HG03280 (cell line): Measurements from ENCODE around the gene RAP1A.
"Not testable (repeated sequence)": the region's sequence is repeated elsewhere in the genome, so short reads cannot be mapped to it uniquely, and the experiment has no call there.

Source experiments
- ATAC-seq: cut with Tn5 transposase; IDR thresholded peaks from one replicate; pipeline ENCODE4 v1.9.1; 2021; ENCODE audit warnings: mild to moderate bottlenecking, moderate library complexity; ENCODE audit not compliant: unreplicated experiment

RAP1A gene

DNA sequence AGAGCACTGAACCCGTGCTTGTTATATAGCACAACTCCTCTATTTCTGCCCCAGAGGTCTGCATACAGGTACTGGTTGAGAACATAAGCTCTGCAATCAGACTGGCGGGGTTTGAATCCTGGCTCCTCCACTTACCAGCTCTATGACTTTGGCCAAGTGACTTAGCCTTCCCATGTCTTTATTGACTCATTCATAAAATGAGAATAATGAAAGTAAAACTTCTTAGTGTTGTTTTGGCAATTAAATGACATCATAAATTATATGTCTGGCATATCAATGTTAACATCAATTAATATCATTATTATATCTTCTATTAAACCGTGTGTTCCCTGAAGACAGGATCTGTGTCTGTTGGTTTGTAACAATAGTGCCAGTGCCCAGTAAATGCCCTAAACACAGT, 115.3 kb downstream of the RAP1A start:
- no peak for ATAC-seq

DNA sequence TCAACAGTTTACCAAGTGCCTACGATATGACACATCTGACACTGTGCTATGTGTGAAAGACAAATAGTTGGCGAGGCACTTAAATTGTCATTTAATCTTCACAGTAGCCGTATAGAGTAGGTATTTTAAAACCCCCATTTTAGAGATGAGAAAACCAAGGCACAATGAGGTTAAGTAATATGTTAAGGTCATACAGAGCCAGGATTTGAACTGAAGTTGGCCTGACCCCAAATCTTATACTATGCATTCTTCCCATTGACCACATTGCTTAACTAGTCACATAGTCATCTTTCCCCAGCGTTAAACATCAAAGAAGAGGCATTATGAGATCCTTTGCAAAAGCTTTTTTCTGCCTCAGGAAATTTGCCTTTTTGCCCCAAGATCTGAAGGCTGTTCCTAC, 115.7 kb downstream of the RAP1A start:
- no peak for ATAC-seq

DNA sequence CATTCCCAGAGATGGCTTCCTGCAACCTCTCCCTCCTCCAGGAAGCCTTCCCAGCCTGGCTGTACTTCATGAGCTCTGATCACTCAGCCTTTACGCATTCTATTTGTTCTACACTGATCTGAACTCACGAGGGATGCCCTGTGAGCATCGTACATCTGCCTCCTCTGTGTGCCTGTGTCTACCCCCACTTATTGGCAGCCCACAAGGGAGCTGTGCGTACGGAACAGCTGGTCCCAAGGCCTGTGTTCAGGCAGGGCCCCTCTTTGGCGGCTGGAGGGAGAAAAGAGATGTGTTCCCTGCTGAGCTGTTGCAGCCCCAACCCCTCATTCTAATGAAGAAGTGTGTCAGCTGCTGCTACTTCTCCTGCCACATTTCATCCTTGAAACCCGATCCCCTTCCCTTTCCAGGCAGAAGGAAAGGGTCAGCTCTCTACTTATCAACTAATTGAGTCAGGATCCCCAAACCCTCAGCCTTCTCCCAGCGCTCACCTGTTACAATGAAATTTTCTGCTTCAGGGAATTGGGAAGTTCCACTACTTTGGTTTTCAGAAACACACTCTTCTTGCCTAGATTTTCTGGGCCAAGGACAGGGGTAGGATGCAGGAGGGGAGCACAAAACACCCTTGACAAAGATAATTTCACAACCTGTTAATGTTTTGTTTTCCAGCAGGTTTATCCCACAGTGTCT, 116.4 kb downstream of the RAP1A start:
- no peak for ATAC-seq

DNA sequence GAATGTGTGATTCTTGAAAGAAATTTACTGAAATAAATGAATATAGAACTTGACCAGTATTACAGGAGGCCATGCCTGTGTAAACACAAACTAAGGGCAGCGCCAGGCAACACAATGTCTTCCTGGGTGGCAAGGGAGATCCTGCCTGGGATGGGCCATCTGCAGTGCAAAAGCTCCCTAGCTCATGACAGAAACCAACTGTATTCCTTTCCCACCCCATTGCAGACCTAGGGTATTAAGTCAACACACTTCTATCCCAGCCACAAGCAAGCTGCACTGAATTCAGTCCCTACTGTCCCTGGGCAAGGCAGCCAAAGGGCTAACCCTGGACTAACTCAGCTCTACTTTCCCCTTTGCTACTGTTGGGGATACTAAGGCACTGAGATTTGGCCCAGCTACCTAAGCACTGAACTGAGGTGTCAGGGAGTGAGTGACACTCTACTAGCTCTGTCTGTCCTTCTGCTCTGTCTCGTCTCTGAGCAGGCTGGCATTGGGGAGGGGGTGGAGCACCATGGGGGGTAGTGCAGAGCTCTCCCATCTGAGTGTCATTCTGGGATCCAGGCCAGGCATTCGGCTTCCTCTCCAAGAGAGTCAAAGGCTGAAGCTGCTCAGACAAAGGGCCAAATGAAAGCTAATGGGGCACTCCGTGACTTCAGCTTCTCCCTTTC, 117.1 kb downstream of the RAP1A start:
- ATAC-seq = no peak

DNA sequence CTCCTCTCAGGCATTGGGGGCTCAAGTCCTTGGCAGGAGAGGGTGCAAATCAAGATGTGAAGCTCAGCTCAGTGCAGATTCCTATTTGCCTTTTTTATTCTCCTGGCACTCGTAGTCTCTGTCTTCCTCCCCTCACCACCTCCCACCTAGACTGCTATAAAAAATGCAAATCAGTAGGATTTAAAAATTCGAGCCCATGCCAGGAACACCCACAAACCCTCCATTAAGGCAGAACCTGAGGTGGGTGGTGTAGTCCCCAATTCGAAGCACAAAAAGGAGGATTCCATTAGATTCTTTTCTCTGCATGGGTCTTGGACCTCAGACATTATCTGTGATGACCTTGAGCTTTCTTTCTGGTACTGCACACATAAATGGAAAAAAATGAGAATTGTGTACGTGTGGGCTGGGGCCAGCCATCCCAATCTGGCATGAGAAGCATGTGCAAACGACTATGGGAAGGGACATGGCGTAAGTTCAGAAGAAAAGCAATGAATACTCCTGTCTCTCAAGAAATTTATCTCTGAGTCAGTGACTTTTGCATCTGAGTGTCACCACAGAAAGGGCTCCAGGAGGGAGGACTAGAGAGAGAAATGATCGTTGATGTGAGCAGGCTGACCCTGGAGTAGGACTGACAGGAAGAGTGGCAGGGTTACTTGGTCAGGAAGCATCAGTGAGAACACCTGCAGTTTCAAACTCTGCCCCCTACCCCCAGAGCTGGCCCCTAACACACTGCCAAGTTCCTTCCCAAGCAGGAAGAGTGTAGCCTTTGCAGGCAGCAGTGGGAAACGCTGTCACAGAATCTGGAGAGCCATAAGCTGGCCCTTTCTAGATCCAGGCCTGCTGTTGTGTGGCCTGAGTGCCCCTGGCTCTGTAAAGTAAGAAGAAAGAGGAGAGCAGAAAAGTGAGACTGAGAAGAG, 117.9 kb downstream of the RAP1A start:
- no peak for ATAC-seq

DNA sequence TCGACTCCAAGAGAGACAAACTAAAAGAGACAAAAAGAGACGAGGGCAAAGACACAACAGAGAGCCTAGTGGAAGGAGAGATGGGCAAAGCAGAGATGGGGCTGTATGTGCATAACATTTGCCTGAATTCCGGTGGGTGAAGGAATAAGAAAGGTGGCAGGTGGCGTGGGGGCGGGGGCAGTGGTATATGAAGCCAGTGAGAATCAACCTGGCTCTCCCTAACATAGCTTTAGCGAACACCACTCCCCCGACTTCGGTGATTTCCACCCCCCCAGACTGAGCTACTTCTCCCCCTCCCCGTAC, 118.5 kb downstream of the RAP1A start:
- ATAC-seq = no peak

DNA sequence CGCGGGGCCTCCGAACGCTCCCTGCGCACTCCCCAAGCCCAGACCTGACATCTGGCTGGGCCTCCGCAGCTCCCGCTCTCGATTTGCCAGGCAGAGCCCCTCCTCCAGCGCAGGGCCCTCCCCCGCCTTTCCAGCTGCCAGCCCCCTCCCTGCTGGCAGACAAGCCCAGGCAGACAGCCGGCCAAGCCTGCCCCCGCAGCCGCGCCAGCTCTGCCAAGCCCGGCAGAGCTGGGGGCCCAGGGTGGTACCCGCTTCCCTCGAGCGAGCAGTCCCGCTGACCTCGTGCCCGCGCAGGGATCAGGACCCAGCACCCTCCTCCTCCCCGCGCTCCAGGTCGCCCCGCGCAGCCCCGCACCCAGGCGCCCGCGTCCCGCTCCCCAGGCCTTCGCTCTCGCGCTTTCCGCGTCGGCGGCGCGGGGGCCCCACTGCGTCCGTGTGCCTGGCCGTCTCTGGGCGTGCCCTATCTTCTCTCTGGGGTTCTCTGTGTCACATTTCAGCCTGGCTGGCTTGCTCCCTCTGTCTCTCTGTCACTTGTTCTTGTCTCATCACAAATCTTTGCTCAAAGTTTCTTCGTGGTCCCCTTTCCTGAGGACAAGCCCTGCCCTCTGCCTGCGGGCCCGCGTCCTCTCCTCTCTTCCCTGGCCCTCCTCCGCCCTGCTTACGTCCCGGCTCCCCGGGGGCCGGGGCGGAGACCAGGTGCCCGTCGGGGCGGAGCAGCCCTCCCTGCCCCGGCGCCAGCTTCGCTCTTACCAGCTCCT, 119.0 kb downstream of the RAP1A start:
- ATAC-seq = peak; percentile 36

DNA sequence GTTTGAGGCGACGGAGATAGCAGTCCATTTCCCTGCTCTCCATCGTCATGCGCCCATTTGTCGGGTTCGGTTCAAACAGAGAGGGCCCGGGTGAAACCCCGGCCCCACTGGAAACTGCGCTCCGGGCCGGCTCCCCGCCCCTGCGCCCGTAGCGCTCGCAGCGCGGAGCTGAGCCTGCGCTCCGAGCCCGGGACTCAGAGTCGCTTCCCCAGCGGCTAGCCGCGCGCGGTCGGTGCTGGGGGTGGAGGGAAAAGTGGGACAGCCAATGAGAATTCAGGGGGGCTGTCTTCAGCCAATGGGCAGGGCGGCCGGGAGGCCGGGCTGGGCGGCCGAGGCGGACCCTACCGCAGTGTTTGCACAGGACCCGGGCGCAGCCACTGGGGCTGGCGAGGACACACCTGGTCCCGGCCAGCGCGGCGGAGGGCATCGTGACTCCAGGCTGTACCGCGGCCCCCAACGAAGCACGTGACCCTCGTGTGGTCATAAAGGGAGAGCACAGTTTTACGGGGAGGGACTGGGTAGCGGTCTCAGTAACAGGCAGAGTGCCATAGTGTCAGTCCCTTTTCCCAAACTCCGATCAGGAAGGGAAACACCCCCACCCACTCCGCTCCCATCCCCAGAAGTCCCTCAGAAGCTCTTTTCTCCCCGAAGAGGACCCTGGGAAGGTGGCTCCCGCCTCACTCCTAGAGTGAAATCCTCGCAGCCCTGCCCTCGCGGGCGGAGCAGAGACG, 119.8 kb downstream of the RAP1A start, which contains the start of gene INKA2:
INKA2 (minus strand) TSS at position 202 of the 731 bp plus-strand sequence; CDS start at position 49, 153 bp downstream.
- peak; percentile 82 for ATAC-seq

DNA sequence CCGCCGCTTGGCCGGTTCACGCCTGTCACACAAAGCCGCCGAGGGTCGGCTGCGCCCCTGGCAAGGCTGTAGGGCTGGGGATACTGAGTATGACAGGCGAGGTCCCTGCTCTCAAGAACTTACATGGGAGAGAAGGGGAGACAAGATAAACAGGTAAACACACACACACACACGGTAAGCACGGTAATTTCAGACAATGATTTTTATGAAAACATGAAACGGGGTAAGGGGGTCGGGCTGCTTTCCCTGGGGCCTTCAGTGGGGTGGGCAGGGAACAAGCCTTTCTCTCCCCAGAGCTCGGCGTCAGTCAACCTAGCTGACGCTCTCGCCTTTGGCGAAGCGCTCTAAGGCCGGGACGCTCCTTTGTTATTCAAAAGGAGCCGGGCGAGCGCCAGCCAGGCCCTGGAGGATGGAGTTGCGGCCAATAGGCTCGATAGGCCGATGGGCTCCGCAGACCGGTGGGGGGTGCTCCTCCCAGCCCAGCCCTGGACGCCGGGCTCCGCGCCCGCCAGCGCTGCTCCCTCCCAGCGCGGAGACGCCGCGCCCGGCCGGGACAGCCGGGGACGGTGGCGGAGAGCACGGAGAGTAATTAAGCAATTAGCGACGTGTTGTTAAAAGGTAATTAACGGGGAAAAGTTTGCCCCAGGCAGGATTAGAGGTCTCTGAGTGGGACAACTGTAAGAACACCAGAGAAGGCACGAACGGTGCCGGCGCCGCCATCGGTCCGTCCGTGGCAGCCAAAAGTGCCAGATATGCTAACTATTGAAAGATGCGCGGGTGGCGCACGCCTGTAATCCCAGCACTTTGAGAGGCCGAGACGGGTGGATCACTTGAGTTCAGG, 120.6 kb downstream of the RAP1A start:
- ATAC-seq = no peak

DNA sequence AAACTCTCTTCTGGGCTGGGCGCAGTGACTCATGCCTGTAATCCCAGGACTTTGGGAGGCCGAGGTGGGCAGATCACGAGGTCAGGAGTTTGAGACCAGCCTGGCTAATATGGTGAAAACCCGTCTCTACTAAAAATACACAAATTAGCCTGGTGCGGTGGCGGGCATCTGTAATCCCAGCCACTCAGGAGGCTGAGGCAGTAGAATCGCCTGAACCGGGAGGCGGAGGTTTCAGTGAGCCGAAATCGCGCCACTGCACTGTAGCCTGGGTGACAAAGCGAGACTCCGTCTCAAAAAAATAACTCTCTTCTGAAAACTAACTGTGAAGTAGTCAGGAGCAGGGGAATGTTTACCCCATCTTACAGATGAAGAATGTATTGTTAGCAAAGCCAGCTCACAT, 122.7 kb downstream of the RAP1A start:
- not testable (repeated sequence) for ATAC-seq

DNA sequence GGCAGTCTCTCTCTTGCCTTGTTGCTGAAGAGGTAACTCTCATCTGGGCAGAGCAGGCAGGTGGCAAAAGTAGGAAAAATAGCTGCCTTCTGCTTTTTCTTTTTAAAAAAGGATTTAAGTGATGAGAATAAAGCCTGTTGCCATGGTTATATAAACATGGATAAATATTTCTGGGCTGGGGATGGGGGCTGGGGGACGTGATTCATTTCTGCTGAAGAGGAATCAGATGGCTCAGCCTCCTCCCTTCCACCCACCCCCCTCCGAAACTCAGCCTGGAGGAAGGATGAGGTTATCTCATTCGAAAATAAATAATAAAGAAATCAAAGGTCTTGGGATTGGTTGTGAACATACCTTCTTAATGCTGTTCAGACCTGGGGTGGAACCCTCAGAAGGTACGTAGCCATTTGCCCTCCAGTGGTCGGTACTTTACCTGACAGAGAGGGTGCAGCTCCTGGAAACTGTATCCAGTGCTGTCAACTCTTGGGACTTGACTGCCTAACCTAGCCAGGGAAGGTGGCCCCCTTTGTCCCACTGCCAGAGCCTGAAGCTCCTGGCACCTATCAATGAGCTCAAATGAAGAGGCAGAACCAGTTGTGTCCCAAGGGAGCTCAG, 123.5 kb downstream of the RAP1A start:
- ATAC-seq = no peak

DNA sequence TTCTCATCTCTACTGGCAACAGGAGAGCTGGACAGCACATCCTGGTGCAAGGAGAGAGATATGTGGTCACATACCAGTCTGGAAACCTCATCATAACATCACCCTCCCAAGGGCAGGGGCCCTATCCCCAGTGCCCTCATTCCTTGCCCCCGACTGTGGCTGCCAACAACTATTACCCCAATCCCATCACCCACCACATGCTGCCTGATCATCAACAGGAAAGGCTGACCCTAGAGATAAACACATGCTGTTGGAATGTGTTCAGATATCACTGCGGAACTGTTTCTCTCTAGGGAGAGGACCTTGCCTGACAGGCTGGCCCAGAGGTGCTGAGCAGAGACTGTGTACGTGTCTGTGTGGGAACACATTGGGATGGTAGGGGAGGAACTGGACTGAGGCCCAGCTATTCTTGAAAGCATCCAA, 124.1 kb downstream of the RAP1A start:
- no peak for ATAC-seq

DNA sequence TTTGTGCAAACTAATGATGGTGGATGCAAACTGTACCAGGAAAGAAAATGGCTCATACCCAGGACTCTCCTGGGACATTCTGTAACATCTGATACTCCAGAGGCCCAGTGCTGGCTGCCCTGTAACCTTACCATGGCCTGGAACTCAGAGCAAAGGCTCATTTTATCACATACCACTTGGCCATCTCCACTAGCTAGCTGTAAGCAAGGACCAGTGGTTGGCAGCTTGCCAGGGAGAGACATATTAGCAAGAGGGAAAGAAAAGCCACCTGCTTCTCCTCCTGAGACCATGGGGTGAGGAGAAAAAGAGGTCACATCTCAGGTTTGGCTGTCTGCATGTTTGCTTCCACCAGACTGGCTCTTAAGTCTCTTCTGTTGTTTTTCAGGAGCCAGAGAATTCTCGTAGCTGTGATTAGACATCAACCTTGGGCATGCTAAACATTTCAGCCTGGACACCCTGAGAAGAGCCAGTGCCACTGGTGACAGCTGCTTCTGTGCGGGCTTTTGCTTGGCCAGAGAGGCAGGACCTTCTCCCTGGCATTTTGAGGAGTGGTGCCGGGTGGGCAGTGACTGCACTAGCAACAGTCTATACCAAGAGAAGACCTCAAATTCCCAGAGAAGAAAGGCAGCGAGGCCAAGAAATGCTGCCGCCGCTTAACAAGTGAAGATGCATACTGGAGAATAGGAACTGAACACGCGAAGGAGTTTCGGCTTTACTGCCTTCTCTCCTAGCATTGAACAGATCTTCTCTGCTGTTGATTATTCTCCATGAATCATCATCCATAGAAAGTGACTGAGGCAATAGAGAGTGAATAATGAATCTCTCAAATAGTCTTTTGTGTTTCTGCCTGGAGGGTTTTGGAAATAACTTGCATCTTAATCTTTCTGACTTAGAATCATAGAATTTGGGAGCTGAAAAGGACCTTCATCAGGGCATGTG, 126.4 kb downstream of the RAP1A start:
- no peak for ATAC-seq

DNA sequence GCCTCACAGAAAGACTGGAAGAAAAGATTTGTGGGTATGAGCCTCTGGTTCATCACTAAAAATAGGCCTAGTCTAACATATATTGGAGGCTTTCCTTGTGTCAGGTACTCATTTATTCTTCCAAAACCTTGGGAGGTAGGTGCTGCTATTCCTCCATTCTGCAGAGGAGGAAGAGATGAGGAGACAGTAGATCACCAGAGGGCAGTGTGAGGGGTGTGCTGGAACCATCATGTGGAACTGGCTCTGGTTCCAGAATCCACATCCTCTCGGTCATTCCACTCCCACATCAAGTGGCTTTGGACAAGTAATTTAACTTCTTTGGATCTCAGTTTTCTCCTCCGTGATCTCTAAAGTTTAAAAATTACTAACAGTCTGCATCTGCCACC, 127.0 kb downstream of the RAP1A start:
- no peak for ATAC-seq

DNA sequence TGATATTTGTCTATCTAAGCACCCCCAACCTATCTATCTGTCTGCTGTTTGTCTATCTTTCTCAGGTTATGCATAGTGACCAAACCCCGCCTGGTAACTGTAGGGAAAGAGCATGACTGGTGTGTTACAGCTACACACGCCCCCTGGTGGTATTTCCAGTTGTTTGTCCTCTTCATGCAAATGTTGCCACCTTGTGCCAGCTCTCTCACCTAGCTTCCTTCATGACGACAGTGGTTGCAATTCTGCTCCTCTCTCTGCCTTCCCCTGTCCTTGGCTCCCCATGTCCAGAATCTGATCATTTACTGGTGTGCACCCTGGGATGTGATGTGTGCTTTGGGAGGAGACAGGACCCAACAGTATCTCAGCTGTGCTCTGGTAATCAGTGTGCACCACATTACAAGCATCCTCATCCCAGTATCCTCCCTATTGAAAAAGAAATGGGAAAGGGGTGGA, 127.7 kb downstream of the RAP1A start:
- ATAC-seq = no peak

DNA sequence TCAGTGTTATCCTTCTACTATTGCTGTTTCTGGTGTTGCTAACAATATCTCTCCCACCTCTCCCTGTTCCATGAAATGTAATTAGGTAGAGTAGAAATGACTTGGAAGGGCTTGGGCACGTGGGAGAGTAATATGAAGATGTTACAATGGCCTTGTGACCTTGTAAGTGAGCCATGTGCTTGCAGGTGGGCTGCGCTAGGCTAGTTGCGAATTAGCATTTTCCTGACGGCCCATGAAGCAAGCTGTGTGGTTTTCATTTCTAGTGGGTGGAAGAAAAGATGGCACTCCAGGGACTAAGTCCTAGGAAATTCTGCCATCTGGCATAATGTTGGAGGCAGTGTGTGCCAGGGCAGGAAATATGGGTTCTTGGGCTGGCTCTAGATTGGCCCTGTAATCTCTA, 128.4 kb downstream of the RAP1A start:
- no peak for ATAC-seq

DNA sequence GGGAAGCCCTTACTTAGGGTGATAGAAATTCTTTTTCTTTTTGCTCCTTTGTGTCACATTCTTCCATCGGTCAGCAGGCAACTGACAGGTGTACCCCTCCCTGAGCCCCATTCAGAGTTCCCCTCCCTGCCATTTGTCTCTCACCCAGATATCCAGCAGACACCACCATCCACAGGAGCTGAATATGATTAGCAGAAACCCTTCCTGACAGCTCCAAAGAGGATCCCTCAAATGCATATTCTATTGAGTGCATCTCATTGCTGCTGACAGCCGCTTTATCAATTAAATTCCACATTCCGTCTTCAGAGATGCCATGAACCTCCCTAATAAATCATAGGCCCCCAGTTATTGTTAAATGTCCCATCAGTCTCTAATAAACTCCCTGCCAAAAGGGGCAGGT, 130.0 kb downstream of the RAP1A start:
- no peak for ATAC-seq

DNA sequence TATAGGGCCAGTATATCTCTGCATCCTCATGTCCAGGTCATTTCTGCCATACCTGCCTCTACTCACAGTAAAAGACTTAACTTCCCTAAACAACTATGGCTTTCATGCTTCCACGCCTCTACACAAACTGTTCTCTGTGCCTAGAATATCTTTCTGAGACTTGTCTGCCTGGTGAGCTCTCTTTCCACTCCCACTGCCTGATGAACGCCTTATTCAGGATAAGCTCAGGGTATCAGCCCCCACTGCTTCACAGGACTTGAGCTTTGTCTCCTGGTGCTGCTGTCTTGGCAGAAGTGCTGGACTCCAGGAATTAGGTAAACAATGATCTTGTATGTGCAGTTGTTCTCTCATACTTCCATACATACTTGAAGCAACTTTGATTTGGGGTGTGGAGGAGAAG, 131.3 kb downstream of the RAP1A start:
- no peak for ATAC-seq
